ENCODE measurements around the gene LYRM1.

DNA sequence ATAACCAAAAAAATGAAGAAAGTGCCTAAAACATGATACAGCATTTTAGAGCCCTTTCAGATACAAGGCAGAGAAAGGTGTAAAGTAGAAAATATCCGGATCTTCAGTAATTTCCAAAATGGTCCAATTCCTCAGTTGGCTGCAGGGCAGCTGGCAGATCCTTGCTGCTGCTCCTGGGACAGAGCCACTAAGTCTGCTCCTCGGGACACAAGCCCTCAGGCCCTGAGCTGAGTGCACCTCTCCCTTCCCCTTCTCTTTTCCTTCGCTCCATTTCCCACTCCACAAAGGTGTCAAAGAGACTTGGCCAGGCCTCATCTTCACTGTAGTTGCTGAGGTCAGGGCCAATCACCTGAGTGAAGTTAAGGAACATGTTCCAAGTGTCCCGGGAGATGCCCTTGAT is 40.9 kb upstream of the LYRM1 start:
- TF ChIP-seq, protein P1, sequence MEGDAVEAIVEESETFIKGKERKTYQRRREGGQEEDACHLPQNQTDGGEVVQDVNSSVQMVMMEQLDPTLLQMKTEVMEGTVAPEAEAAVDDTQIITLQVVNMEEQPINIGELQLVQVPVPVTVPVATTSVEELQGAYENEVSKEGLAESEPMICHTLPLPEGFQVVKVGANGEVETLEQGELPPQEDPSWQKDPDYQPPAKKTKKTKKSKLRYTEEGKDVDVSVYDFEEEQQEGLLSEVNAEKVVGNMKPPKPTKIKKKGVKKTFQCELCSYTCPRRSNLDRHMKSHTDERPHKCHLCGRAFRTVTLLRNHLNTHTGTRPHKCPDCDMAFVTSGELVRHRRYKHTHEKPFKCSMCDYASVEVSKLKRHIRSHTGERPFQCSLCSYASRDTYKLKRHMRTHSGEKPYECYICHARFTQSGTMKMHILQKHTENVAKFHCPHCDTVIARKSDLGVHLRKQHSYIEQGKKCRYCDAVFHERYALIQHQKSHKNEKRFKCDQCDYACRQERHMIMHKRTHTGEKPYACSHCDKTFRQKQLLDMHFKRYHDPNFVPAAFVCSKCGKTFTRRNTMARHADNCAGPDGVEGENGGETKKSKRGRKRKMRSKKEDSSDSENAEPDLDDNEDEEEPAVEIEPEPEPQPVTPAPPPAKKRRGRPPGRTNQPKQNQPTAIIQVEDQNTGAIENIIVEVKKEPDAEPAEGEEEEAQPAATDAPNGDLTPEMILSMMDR (IDR thresholded peaks at IDR 0.05), result no peak
- no peak for TF ChIP-seq POLR2AphosphoS5 (IDR thresholded peaks at IDR 0.05)

Measured in suprapubic skin (tissue), 3 donors.